ENCODE measurements around the gene HPCA.

DNA sequence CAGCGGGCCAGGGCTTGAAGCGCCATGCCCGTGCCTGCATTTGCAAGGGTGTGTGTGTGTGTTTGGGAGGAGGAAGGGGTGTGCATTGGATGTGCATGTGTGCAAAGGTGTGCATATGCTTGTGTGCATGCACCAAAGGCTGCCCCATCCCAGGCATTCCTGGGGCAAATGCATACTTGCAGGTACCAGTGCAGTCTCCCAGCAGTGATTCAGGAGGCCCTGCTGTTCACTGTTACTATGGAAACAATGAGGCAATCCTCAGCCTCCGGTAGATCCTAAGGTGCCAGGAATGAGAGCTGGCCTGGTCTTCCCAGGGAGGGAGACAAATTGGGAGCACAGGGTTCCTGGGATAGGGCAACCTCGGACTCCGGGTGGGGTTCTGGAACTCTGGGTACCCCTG is 8.1 kb upstream of the HPCA start:
- TF ChIP-seq, protein P1, sequence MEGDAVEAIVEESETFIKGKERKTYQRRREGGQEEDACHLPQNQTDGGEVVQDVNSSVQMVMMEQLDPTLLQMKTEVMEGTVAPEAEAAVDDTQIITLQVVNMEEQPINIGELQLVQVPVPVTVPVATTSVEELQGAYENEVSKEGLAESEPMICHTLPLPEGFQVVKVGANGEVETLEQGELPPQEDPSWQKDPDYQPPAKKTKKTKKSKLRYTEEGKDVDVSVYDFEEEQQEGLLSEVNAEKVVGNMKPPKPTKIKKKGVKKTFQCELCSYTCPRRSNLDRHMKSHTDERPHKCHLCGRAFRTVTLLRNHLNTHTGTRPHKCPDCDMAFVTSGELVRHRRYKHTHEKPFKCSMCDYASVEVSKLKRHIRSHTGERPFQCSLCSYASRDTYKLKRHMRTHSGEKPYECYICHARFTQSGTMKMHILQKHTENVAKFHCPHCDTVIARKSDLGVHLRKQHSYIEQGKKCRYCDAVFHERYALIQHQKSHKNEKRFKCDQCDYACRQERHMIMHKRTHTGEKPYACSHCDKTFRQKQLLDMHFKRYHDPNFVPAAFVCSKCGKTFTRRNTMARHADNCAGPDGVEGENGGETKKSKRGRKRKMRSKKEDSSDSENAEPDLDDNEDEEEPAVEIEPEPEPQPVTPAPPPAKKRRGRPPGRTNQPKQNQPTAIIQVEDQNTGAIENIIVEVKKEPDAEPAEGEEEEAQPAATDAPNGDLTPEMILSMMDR (IDR thresholded peaks at IDR 0.05), result no peak
- no peak for TF ChIP-seq POLR2A (IDR thresholded peaks at IDR 0.05)
- no peak for TF ChIP-seq EP300 (IDR thresholded peaks at IDR 0.05; ENCODE audit: low read depth)
- TF ChIP-seq POLR2AphosphoS5 (IDR thresholded peaks at IDR 0.05), result no peak
